ENCODE results near the gene TBC1D17.

DNA sequence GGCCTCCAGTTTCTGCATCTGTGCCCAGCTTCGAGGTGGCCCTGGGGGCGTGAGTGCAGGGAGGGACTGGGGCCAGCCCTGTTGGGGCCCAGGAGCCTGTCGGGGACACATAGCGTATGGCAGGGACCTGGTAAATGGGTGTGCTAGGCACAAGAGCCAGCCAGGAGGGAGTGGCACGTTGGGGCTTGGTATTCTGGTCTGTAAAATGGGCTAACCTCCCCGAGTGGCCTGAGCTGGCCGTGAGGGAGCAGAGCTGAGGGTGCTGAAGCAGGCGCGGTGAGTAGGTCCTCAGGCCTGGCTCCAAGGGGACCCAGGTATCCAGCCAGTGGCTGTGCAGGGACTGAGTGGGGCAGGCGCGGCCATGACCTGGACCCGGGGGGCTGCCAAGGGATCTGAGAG is 22.2 kb upstream of the TBC1D17 start:
- TF ChIP-seq, protein P1, sequence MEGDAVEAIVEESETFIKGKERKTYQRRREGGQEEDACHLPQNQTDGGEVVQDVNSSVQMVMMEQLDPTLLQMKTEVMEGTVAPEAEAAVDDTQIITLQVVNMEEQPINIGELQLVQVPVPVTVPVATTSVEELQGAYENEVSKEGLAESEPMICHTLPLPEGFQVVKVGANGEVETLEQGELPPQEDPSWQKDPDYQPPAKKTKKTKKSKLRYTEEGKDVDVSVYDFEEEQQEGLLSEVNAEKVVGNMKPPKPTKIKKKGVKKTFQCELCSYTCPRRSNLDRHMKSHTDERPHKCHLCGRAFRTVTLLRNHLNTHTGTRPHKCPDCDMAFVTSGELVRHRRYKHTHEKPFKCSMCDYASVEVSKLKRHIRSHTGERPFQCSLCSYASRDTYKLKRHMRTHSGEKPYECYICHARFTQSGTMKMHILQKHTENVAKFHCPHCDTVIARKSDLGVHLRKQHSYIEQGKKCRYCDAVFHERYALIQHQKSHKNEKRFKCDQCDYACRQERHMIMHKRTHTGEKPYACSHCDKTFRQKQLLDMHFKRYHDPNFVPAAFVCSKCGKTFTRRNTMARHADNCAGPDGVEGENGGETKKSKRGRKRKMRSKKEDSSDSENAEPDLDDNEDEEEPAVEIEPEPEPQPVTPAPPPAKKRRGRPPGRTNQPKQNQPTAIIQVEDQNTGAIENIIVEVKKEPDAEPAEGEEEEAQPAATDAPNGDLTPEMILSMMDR (IDR thresholded peaks at IDR 0.05) = no peak
- no peak for TF ChIP-seq POLR2A (IDR thresholded peaks at IDR 0.05)
